ENCODE results near the gene PRKCZ. TPM values are rescaled to one million over a fixed set of nuclear protein-coding genes. Genes with fewer than 3 reads are reported as not detected.

The PRKCZ gene
- polyA plus RNA-seq, 1 donor, result 68.6 TPM

- DNase-seq, result no peak
- Histone ChIP-seq H3K27ac (ENCODE audit: low read length) (no peak overlapping the region), H3K27me3 (ENCODE audit: control insufficient read depth, insufficient read depth, low read length) (no peaks in the 10 kb centered on the region), H3K4me1 (ENCODE audit: control insufficient read depth, insufficient read depth, low read length) (peaks cover 10% of the 10 kb centered on the region), H3K36me3 (ENCODE audit: control insufficient read depth, insufficient read depth, low read length) (peaks cover 46% of the 10 kb centered on the region), H3K9me3 (ENCODE audit: control insufficient read depth, low read depth, low read length) (no peaks in the 10 kb centered on the region), H3K4me3 (ENCODE audit: low read length) (no peak overlapping the region)
- 100% methylated on average over 1 of the region's 4 CpGs for WGBS (ENCODE audit: insufficient coverage, low lambda C conversion rate)
Observed at GRCh38 chr1:2065699-2066098, 15.5 kb downstream of the PRKCZ start.

DNA sequence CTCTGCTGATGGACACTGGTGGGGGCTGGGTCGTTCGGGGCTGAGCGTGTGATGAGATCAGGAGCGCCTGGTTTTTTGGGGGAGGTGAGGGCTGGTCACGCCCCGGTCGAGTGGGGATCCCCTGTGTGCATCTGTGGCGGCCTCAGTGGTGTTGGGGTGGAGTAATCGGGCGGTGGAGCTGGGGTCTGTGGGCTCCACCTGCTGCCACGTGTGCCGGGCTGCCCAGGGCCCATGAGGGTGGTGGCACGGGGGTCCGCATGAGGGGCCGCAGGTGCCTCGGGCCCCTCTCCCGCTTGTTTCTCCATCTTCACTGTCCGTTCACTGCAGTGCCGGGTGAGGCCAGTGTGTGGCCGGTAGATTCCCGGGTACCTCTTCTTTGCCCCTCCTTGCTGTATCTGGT lies 17.2 kb downstream of the PRKCZ start:
- Histone ChIP-seq H3K27ac (ENCODE audit: low read length) (no peak overlapping the region), H3K4me1 (ENCODE audit: control insufficient read depth, insufficient read depth, low read length) (peaks cover 23% of the 10 kb centered on the region), H3K9me3 (ENCODE audit: control insufficient read depth, low read depth, low read length) (no peaks in the 10 kb centered on the region), H3K4me3 (ENCODE audit: low read length) (no peak overlapping the region), H3K36me3 (ENCODE audit: control insufficient read depth, insufficient read depth, low read length) (peaks cover 34% of the 10 kb centered on the region), H3K27me3 (ENCODE audit: control insufficient read depth, insufficient read depth, low read length) (no peaks in the 10 kb centered on the region)
- whole genome bisulfite sequencing (ENCODE audit: insufficient coverage, low lambda C conversion rate), result no CpG with 5 or more reads among the region's 21 CpGs
- no peak for DNase-seq

DNA sequence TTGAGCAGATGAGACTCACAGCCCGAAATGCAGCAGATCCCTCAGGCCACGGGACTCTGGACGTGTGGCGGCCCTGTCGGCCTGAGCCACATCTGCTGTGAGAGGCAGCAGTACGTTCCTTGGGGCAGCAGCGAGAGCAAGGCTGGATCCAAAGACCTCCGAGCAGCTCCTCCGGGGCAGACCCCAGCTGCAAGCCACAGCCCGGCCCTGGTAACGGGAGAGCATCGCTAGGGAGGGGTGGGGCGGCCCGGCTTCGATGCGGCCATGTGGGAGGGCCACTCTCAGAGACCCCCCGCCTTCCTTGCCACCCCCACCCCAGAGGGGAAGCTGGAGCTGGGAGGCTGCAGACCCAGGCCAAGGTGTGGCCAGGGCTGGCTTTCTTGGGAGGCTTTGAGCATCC lies 17.8 kb downstream of the PRKCZ start:
- H3K27ac ChIP-seq (ENCODE audit: low read length), result no peak overlapping the region
- no peaks in the 10 kb centered on the region for H3K9me3 ChIP-seq (ENCODE audit: control insufficient read depth, low read depth, low read length)
- peaks cover 29% of the 10 kb centered on the region for H3K4me1 ChIP-seq (ENCODE audit: control insufficient read depth, insufficient read depth, low read length)
- H3K4me3 ChIP-seq (ENCODE audit: low read length), result no peak overlapping the region
- no CpG with 5 or more reads among the region's 17 CpGs for WGBS (ENCODE audit: insufficient coverage, low lambda C conversion rate)
- peaks cover 33% of the 10 kb centered on the region for H3K36me3 ChIP-seq (ENCODE audit: control insufficient read depth, insufficient read depth, low read length)
- DNase-seq, result no peak
- H3K27me3 ChIP-seq (ENCODE audit: control insufficient read depth, insufficient read depth, low read length), result no peaks in the 10 kb centered on the region

DNA sequence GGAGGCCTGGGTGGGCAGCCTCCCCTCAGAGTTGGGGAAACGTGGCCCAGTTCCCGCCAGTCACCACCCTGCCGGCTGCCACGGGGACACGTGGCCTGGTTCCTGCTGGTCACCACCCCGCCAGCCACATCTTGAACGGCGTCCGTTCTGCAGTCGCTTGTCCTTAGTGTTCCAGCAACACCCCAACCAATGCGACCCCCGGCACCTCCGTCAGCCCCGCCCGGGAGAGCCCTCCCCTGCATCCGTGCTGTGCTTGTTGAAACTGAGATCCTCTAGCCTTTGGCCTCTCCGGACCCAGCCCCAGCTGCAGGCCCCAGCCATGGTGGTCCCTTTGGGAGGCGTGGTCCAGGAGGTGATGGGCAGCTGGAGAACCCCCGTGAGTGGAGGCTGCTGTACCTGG lies 18.7 kb downstream of the PRKCZ start:
- no peak overlapping the region for H3K4me3 ChIP-seq (ENCODE audit: low read length)
- no CpG with 5 or more reads among the region's 19 CpGs for WGBS (ENCODE audit: insufficient coverage, low lambda C conversion rate)
- peaks cover 3% of the 10 kb centered on the region for H3K9me3 ChIP-seq (ENCODE audit: control insufficient read depth, low read depth, low read length)
- DNase-seq, result no peak
- peaks cover 34% of the 10 kb centered on the region for H3K36me3 ChIP-seq (ENCODE audit: control insufficient read depth, insufficient read depth, low read length)
- H3K4me1 ChIP-seq (ENCODE audit: control insufficient read depth, insufficient read depth, low read length), result peaks cover 37% of the 10 kb centered on the region
- H3K27ac ChIP-seq (ENCODE audit: low read length), result no peak overlapping the region
- peaks cover 3% of the 10 kb centered on the region for H3K27me3 ChIP-seq (ENCODE audit: control insufficient read depth, insufficient read depth, low read length)

GRCh38 chr1:2070016-2070415 lies 19.8 kb downstream of the PRKCZ start:
- Histone ChIP-seq H3K36me3 (ENCODE audit: control insufficient read depth, insufficient read depth, low read length) (peaks cover 32% of the 10 kb centered on the region), H3K4me1 (ENCODE audit: control insufficient read depth, insufficient read depth, low read length) (peaks cover 37% of the 10 kb centered on the region), H3K9me3 (ENCODE audit: control insufficient read depth, low read depth, low read length) (peaks cover 6% of the 10 kb centered on the region), H3K27me3 (ENCODE audit: control insufficient read depth, insufficient read depth, low read length) (peaks cover 3% of the 10 kb centered on the region), H3K27ac (ENCODE audit: low read length) (peak overlapping the region; percentile 51), H3K4me3 (ENCODE audit: low read length) (no peak overlapping the region)
- DNase-seq, result no peak
- no CpG with 5 or more reads among the region's 11 CpGs for WGBS (ENCODE audit: insufficient coverage, low lambda C conversion rate)

- H3K4me3 ChIP-seq (ENCODE audit: low read length), result no peak overlapping the region
- no peak for DNase-seq
- H3K27ac ChIP-seq (ENCODE audit: low read length), result peak overlapping the region; percentile 77
- H3K4me1 ChIP-seq (ENCODE audit: control insufficient read depth, insufficient read depth, low read length), result peaks cover 37% of the 10 kb centered on the region
- peaks cover 7% of the 10 kb centered on the region for H3K9me3 ChIP-seq (ENCODE audit: control insufficient read depth, low read depth, low read length)
- peaks cover 36% of the 10 kb centered on the region for H3K36me3 ChIP-seq (ENCODE audit: control insufficient read depth, insufficient read depth, low read length)
- no CpG with 5 or more reads among the region's 36 CpGs for WGBS (ENCODE audit: insufficient coverage, low lambda C conversion rate)
- H3K27me3 ChIP-seq (ENCODE audit: control insufficient read depth, insufficient read depth, low read length), result peaks cover 3% of the 10 kb centered on the region
Observed at GRCh38 chr1:2070800-2071530, 20.8 kb downstream of the PRKCZ start.

DNA sequence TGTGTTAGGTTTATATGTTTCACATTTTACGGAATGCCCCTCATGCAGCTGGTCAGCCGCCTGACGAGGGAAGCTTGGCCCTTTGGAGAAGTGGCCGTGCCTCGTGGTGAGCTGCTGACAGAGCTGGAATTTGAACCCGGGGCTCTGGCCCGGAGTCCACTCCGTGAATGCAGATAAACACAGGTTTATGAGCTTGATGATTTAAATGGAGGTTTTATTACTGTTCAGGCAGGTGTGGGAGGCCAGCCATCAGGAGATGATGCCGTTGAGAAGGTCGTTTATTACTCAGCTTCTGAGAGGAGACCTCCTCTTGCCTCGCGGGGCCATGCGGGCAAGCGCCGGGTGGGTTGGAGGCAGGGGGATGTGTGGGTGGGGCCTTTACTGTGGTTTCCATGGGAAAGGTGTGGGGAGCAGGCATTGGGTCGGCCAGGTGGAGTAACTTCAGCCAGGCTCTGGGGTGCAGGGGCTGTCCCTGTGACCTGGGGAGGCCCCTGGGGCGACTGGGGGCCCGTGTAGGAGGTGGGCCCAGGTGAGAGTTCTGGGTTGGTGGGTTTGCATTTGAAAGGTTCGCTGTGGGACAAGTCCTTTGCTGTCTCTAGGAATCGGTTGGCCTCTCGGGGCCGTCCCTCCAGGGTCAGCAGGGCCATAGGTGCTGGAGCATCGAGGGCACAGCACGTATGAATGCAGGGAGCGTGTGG lies 22.0 kb downstream of the PRKCZ start:
- H3K9me3 ChIP-seq (ENCODE audit: control insufficient read depth, low read depth, low read length), result peaks cover 15% of the 10 kb centered on the region
- WGBS (ENCODE audit: insufficient coverage, low lambda C conversion rate), result no CpG with 5 or more reads among the region's 25 CpGs
- H3K36me3 ChIP-seq (ENCODE audit: control insufficient read depth, insufficient read depth, low read length), result peaks cover 45% of the 10 kb centered on the region
- H3K4me1 ChIP-seq (ENCODE audit: control insufficient read depth, insufficient read depth, low read length), result peaks cover 37% of the 10 kb centered on the region
- peaks cover 3% of the 10 kb centered on the region for H3K27me3 ChIP-seq (ENCODE audit: control insufficient read depth, insufficient read depth, low read length)
- DNase-seq, result peak; percentile 92 to 96
- H3K4me3 ChIP-seq (ENCODE audit: low read length), result no peak overlapping the region
- peak overlapping the region; percentile 77 for H3K27ac ChIP-seq (ENCODE audit: low read length)

DNA sequence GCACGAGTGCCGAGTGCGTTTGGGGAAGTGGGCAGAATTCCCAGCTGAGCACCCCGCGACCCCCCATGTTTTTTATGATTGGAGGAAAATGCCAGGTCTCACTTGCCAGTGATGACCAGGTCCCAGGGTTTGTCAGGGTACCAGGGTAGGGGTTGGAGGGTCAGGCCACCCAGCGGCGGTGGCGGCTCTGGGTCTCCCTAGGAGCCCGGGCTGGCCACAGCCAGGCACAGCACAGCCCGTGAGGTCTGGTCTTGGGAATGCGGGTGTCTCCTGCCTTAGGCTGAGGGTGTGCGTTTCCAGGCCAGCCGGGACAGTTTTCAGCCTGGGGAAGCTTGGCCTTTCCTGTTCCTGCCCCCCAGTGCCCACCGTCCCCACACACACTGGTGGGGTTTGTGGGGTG lies 22.7 kb downstream of the PRKCZ start:
- DNase-seq, result no peak
- Histone ChIP-seq H3K4me3 (ENCODE audit: low read length) (no peak overlapping the region), H3K36me3 (ENCODE audit: control insufficient read depth, insufficient read depth, low read length) (peaks cover 48% of the 10 kb centered on the region), H3K9me3 (ENCODE audit: control insufficient read depth, low read depth, low read length) (peaks cover 17% of the 10 kb centered on the region), H3K27me3 (ENCODE audit: control insufficient read depth, insufficient read depth, low read length) (peaks cover 3% of the 10 kb centered on the region), H3K27ac (ENCODE audit: low read length) (peak overlapping the region; percentile 77), H3K4me1 (ENCODE audit: control insufficient read depth, insufficient read depth, low read length) (peaks cover 37% of the 10 kb centered on the region)
- no CpG with 5 or more reads among the region's 14 CpGs for WGBS (ENCODE audit: insufficient coverage, low lambda C conversion rate)

- H3K36me3 ChIP-seq (ENCODE audit: control insufficient read depth, insufficient read depth, low read length), result peaks cover 47% of the 10 kb centered on the region
- H3K4me3 ChIP-seq (ENCODE audit: low read length), result peak overlapping the region; percentile 31
- H3K4me1 ChIP-seq (ENCODE audit: control insufficient read depth, insufficient read depth, low read length), result peaks cover 37% of the 10 kb centered on the region
- peaks cover 23% of the 10 kb centered on the region for H3K9me3 ChIP-seq (ENCODE audit: control insufficient read depth, low read depth, low read length)
- DNase-seq, result peak in 1 of 2 donors; percentile 32
- peak overlapping the region; percentile 77 for H3K27ac ChIP-seq (ENCODE audit: low read length)
- H3K27me3 ChIP-seq (ENCODE audit: control insufficient read depth, insufficient read depth, low read length), result peaks cover 3% of the 10 kb centered on the region
- WGBS (ENCODE audit: insufficient coverage, low lambda C conversion rate), result no CpG with 5 or more reads among the region's 59 CpGs
Observed at GRCh38 chr1:2073382-2074230, 23.4 kb downstream of the PRKCZ start.

GRCh38 chr1:2074396-2074795 lies 24.2 kb downstream of the PRKCZ start:
- no peak overlapping the region for H3K27ac ChIP-seq (ENCODE audit: low read length)
- no peak overlapping the region for H3K4me3 ChIP-seq (ENCODE audit: low read length)
- no peak for DNase-seq
- peaks cover 44% of the 10 kb centered on the region for H3K36me3 ChIP-seq (ENCODE audit: control insufficient read depth, insufficient read depth, low read length)
- peaks cover 31% of the 10 kb centered on the region for H3K9me3 ChIP-seq (ENCODE audit: control insufficient read depth, low read depth, low read length)
- H3K27me3 ChIP-seq (ENCODE audit: control insufficient read depth, insufficient read depth, low read length), result peaks cover 3% of the 10 kb centered on the region
- WGBS (ENCODE audit: insufficient coverage, low lambda C conversion rate), result no CpG with 5 or more reads among the region's 19 CpGs
- H3K4me1 ChIP-seq (ENCODE audit: control insufficient read depth, insufficient read depth, low read length), result peaks cover 37% of the 10 kb centered on the region

Data from large intestine (tissue), 3 donors.